HG03097 (cell line): ENCODE measurements around the gene SAMD3.
"Not testable (repeated sequence)": the region's sequence is repeated elsewhere in the genome, so short reads cannot be mapped to it uniquely, and the experiment has no call there.

Source experiments
- ATAC-seq: cut with Tn5 transposase; IDR thresholded peaks from one replicate; pipeline ENCODE4 v1.9.1; 2021; ENCODE audit not compliant: unreplicated experiment, low FRiP score

The SAMD3 gene

GRCh38 chr6:130222775-130223174 lies at the start of gene SAMD3:
SAMD3 (minus strand) TSS chr6:130222951; CDS start chr6:130215273, 7,678 bp downstream.
- ATAC-seq, result no peak

- ATAC-seq, result peak; percentile 68
Observed at GRCh38 chr6:130269969-130270635, 47.4 kb upstream of the SAMD3 start.

GRCh38 chr6:130265553-130265952 lies 42.8 kb upstream of the SAMD3 start:
- ATAC-seq, result not testable (repeated sequence)

GRCh38 chr6:130262008-130262407 lies 39.3 kb upstream of the SAMD3 start:
- ATAC-seq, result no peak

GRCh38 chr6:130261558-130261957 lies 38.8 kb upstream of the SAMD3 start:
- not testable (repeated sequence) for ATAC-seq

GRCh38 chr6:130260614-130261241 lies 38.0 kb upstream of the SAMD3 start:
- peak; percentile 37 for ATAC-seq

GRCh38 chr6:130260050-130260462 lies 37.3 kb upstream of the SAMD3 start:
- ATAC-seq, result peak; percentile 45

- peak; percentile 20 for ATAC-seq
Observed at GRCh38 chr6:130259557-130259956, 36.8 kb upstream of the SAMD3 start.

- no peak for ATAC-seq
Observed at GRCh38 chr6:130259140-130259539, 36.4 kb upstream of the SAMD3 start.

- no peak for ATAC-seq
Observed at GRCh38 chr6:130252527-130253237, 29.9 kb upstream of the SAMD3 start.

GRCh38 chr6:130245267-130245666 lies 22.5 kb upstream of the SAMD3 start:
- ATAC-seq, result no peak

- ATAC-seq, result no peak
Observed at GRCh38 chr6:130244728-130245127, 22.0 kb upstream of the SAMD3 start.

GRCh38 chr6:130240232-130240631 lies 17.5 kb upstream of the SAMD3 start:
- no peak for ATAC-seq

GRCh38 chr6:130239755-130240154 lies 17.0 kb upstream of the SAMD3 start:
- no peak for ATAC-seq

GRCh38 chr6:130233330-130233729 lies 10.6 kb upstream of the SAMD3 start:
- no peak for ATAC-seq

- not testable (repeated sequence) for ATAC-seq
Observed at GRCh38 chr6:130230531-130230930, 7.8 kb upstream of the SAMD3 start.

GRCh38 chr6:130229645-130230044 lies 6.9 kb upstream of the SAMD3 start:
- ATAC-seq, result no peak

- ATAC-seq, result peak; percentile 95
Observed at GRCh38 chr6:130223508-130223907, 757 bp upstream of the SAMD3 start.

GRCh38 chr6:130218134-130218533 lies 4.6 kb downstream of the SAMD3 start:
- no peak for ATAC-seq

- no peak for ATAC-seq
Observed at GRCh38 chr6:130216620-130217019, 6.1 kb downstream of the SAMD3 start.

GRCh38 chr6:130215526-130215925 lies 7.2 kb downstream of the SAMD3 start:
- peak; percentile 65 for ATAC-seq
